ENCODE data around the gene PTPN18. TPM values are rescaled to one million over a fixed set of nuclear protein-coding genes. Genes with fewer than 3 reads are reported as not detected.

The PTPN18 gene
- total RNA-seq, 1 experiment from 2014 or later = 16.3 TPM

GRCh38 chr2:130388221-130388907 lies 32.5 kb downstream of the PTPN18 start:
- peaks cover 3% of the 10 kb centered on the region; the same call in 1 of the 2 replicates for H3K4me1 ChIP-seq (ENCODE audit: insufficient read depth, low read length)
- TF ChIP-seq CTCF (conservative IDR thresholded peaks at IDR 0.05) = no peak
- Mint-ChIP-seq H3K36me3 (ENCODE audit: insufficient read depth in 1 of 3, low read depth in 3 of 3) (no peaks in the 10 kb centered on the region), H3K27ac (no peak overlapping the region; a peak in 1 of 7 replicates), H3K4me3 (no peak overlapping the region), H3K9me3 (no peaks in the 10 kb centered on the region; a peak in 1 of 5 replicates), H3K4me1 (peaks cover 25 to 26% of the 10 kb centered on the region in 2 experiments), H3K27me3 (ENCODE audit: low read depth) (peaks cover 16% of the 10 kb centered on the region)
- no peak overlapping the region for H3K4ac ChIP-seq (ENCODE audit: low read depth, low read length)
- H3K9ac ChIP-seq (ENCODE audit: extremely low read depth, insufficient read length, low read length) = no peak overlapping the region
- H3K14ac ChIP-seq (ENCODE audit: insufficient read depth, low read length) = no peak overlapping the region
- no peak overlapping the region for H2BK120ac ChIP-seq (ENCODE audit: low read depth, low read length, poor library complexity, severe bottlenecking)
- no peak overlapping the region for H2BK15ac ChIP-seq (ENCODE audit: low read depth, low read length)
- H4K8ac ChIP-seq (replicated peaks; ENCODE audit: insufficient read length, low read depth, low read length) = no peak overlapping the region
- H3K79me1 ChIP-seq (ENCODE audit: insufficient read depth, low read depth, low read length, poor library complexity, severe bottlenecking) = no peaks in the 10 kb centered on the region
- no peak overlapping the region for H3K23ac ChIP-seq (ENCODE audit: insufficient read length, low read depth, low read length)
- no peaks in the 10 kb centered on the region for H4K20me1 ChIP-seq (ENCODE audit: control insufficient read depth, insufficient read depth, insufficient read length)
- H3K79me2 ChIP-seq (ENCODE audit: insufficient read depth, low read length) = no peaks in the 10 kb centered on the region
- no peak overlapping the region for H2BK5ac ChIP-seq (ENCODE audit: insufficient read length, low read length)
- no peak for DNase-seq
- H3K27me3 ChIP-seq (ENCODE audit: insufficient read depth, low read length) = peaks cover 3% of the 10 kb centered on the region; the same call in 1 of the 2 replicates
- no peak overlapping the region for H3K18ac ChIP-seq (ENCODE audit: insufficient read length, low read depth, low read length)
- no peak overlapping the region for H2AFZ ChIP-seq (ENCODE audit: low read length)
- H3K4me2 ChIP-seq (ENCODE audit: insufficient read depth, insufficient read length, low read length) = no peak overlapping the region
- no peaks in the 10 kb centered on the region for H3K23me2 ChIP-seq (ENCODE audit: insufficient read length, low read depth, low read length, poor library complexity, severe bottlenecking)
- H3K9me3 ChIP-seq (ENCODE audit: control insufficient read depth, low read depth, low read length) = no peaks in the 10 kb centered on the region
- no peak overlapping the region for H3K27ac ChIP-seq (ENCODE audit: insufficient read length, low read depth, low read length)
- H3T11ph ChIP-seq (ENCODE audit: low read length) = no peak overlapping the region
- no peak overlapping the region for H2AK5ac ChIP-seq (ENCODE audit: insufficient read length, low read length)
- H4K91ac ChIP-seq (ENCODE audit: insufficient read length, low read depth, low read length) = no peak overlapping the region
- no peak overlapping the region for H2BK20ac ChIP-seq (ENCODE audit: low read depth, low read length, poor library complexity, severe bottlenecking)
- no peak overlapping the region for H3K56ac ChIP-seq (ENCODE audit: insufficient read length, low read depth, low read length)
- H2BK12ac ChIP-seq (ENCODE audit: insufficient read length, low read depth, low read length) = no peak overlapping the region
- WGBS (ENCODE audit: extremely low coverage, insufficient read length, low lambda C conversion rate) = no CpG with 5 or more reads among the region's 8 CpGs
- no peak overlapping the region for H4K5ac ChIP-seq (ENCODE audit: insufficient read length, low read depth, low read length)
